ENCODE results near the gene KRTAP5-3. TPM values are rescaled to one million over a fixed set of nuclear protein-coding genes. Genes with fewer than 3 reads are reported as not detected.
A peak's percentile ranks its signal among the peaks of the same experiment; 100 is the strongest.

KRTAP5-3 gene
- total RNA-seq, 1 donor: not detected

- no peak overlapping the region for H3K4me3 ChIP-seq (ENCODE audit: low read depth, low read length)
- peak; percentile 91 for TF ChIP-seq CTCF (IDR thresholded peaks at IDR 0.05; ENCODE audit: insufficient read depth, low read depth, low read length)
- peak; percentile 51 for DNase-seq (ENCODE audit: low read depth)
Measured at GRCh38 chr11:1652771-1653540, 44.7 kb upstream of the KRTAP5-3 start.

GRCh38 chr11:1652442-1652770 lies 44.1 kb upstream of the KRTAP5-3 start:
- no peak for TF ChIP-seq CTCF (IDR thresholded peaks at IDR 0.05; ENCODE audit: insufficient read depth, low read depth, low read length)
- no peak for DNase-seq (ENCODE audit: low read depth)
- no peak overlapping the region for H3K4me3 ChIP-seq (ENCODE audit: low read depth, low read length)

GRCh38 chr11:1652026-1652425 lies 43.8 kb upstream of the KRTAP5-3 start:
- no peak for TF ChIP-seq CTCF (IDR thresholded peaks at IDR 0.05; ENCODE audit: insufficient read depth, low read depth, low read length)

GRCh38 chr11:1651411-1651980 lies 43.2 kb upstream of the KRTAP5-3 start:
- TF ChIP-seq CTCF (IDR thresholded peaks at IDR 0.05; ENCODE audit: insufficient read depth, low read depth, low read length): no peak
- no peak for DNase-seq (ENCODE audit: low read depth)
- H3K4me3 ChIP-seq (ENCODE audit: low read depth, low read length): no peak overlapping the region

More at GRCh38 chr11:1652026-1652425, 43.8 kb upstream of the KRTAP5-3 start:
- H3K4me3 ChIP-seq (ENCODE audit: low read depth, low read length): no peak overlapping the region
- DNase-seq (ENCODE audit: low read depth): no peak

GRCh38 chr11:1650918-1651262 lies 42.6 kb upstream of the KRTAP5-3 start:
- DNase-seq (ENCODE audit: low read depth): no peak
- no peak for TF ChIP-seq CTCF (IDR thresholded peaks at IDR 0.05; ENCODE audit: insufficient read depth, low read depth, low read length)
- no peak overlapping the region for H3K4me3 ChIP-seq (ENCODE audit: low read depth, low read length)

- H3K4me3 ChIP-seq (ENCODE audit: low read depth, low read length): no peak overlapping the region
- no peak for TF ChIP-seq CTCF (IDR thresholded peaks at IDR 0.05; ENCODE audit: insufficient read depth, low read depth, low read length)
- DNase-seq (ENCODE audit: low read depth): no peak
Measured at GRCh38 chr11:1650034-1650917, 42.0 kb upstream of the KRTAP5-3 start.
